ENCODE measurements around the gene GDF15.

DNA sequence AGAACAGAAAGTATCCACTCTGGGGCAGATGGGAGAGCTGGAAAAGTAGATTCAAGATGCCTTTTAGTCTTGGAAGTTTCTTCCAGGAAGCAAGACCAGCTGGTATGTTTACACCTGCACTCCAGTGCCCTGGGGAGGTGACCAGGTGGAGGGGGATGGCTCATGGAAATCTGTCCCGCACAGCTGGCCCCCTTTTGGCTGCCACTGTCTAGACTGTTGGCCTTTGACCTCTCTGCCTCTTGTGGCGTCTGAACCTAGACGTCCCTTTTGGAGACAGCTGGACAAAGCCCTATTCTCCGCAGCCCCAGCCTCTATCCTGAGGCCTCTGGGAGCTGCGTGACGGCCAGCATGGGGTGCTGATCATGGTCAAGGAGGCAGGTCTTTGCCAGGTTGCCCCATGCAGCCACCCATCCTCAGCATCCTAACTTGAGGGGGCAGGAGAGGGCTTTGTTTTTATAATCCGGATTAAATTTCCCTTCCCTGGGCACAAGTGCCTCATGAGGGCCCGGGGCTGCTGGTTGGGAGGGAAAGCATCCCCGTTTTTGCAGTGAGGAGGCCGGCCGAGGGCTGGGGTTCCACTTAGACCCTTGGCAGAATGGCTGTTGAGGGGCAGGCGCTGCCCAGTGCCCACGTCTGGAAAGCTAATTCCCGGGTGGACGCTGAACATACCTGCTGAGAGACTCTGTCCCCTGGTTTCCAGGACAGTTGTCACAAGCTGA, 17.3 kb upstream of the GDF15 start:
- TF ChIP-seq JUN (IDR thresholded peaks at IDR 0.05; ENCODE audit: borderline replicate concordance, insufficient read depth, insufficient read length, low read depth) (no peak), POLR2AphosphoS5 (IDR thresholded peaks at IDR 0.05; ENCODE audit: insufficient read depth, low read depth, low read length) (no peak), EZH2 (IDR thresholded peaks at IDR 0.05; ENCODE audit: borderline replicate concordance, low read depth, low read length, severe bottlenecking) (no peak), POLR2A (IDR thresholded peaks at IDR 0.05; ENCODE audit: low read depth, low read length) (no peak)
- TF ChIP-seq, protein P1, sequence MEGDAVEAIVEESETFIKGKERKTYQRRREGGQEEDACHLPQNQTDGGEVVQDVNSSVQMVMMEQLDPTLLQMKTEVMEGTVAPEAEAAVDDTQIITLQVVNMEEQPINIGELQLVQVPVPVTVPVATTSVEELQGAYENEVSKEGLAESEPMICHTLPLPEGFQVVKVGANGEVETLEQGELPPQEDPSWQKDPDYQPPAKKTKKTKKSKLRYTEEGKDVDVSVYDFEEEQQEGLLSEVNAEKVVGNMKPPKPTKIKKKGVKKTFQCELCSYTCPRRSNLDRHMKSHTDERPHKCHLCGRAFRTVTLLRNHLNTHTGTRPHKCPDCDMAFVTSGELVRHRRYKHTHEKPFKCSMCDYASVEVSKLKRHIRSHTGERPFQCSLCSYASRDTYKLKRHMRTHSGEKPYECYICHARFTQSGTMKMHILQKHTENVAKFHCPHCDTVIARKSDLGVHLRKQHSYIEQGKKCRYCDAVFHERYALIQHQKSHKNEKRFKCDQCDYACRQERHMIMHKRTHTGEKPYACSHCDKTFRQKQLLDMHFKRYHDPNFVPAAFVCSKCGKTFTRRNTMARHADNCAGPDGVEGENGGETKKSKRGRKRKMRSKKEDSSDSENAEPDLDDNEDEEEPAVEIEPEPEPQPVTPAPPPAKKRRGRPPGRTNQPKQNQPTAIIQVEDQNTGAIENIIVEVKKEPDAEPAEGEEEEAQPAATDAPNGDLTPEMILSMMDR (IDR thresholded peaks at IDR 0.05; ENCODE audit: extremely low read depth in 1 of 2, insufficient read depth in 1 of 2, low read depth in 1 of 2, low read length in 2 of 2) = no peak

Data from endothelial cell of umbilical vein (primary cell).